Hippocampal formation (tissue), 2 donors: ENCODE data around the gene COX7A2.

Experiments
- DNase-seq, 2 donors: peaks; one replicate each; lab custom pipeline; 2025; lab: John Stamatoyannopoulos, UW

The COX7A2 gene

GRCh38 chr6:75220357-75220756 is 23.2 kb downstream of the COX7A2 start:
- DNase-seq, result no peak

GRCh38 chr6:75219263-75219662 is 24.3 kb downstream of the COX7A2 start:
- no peak for DNase-seq

GRCh38 chr6:75217193-75217592 is 26.4 kb downstream of the COX7A2 start:
- DNase-seq, result no peak

GRCh38 chr6:75215291-75215690 is 28.3 kb downstream of the COX7A2 start:
- DNase-seq, result no peak

- no peak for DNase-seq
Observed at GRCh38 chr6:75213732-75214131, 29.9 kb downstream of the COX7A2 start.

- peak in 1 of 2 donors; percentile 19 for DNase-seq
Observed at GRCh38 chr6:75213112-75213511, 30.5 kb downstream of the COX7A2 start.

GRCh38 chr6:75211920-75212590 is 31.5 kb downstream of the COX7A2 start:
- no peak for DNase-seq

- peak; percentile 15 to 75 for DNase-seq
Observed at GRCh38 chr6:75210885-75211739, 32.5 kb downstream of the COX7A2 start.

GRCh38 chr6:75209184-75209723 is 34.3 kb downstream of the COX7A2 start:
- no peak for DNase-seq

GRCh38 chr6:75208298-75209183 is 35.1 kb downstream of the COX7A2 start:
- DNase-seq, result peak; percentile 70 to 71

- DNase-seq, result no peak
Observed at GRCh38 chr6:75206576-75207342, 36.8 kb downstream of the COX7A2 start.

GRCh38 chr6:75205776-75206575 is 37.6 kb downstream of the COX7A2 start, which contains the start of gene COL12A1:
Gene COL12A1, minus strand, starts transcription at chr6:75206053. Its CDS starts 3,261 bp downstream, at chr6:75202792.
- no peak for DNase-seq

GRCh38 chr6:75204959-75205775 is 38.4 kb downstream of the COX7A2 start:
- DNase-seq, result no peak

- peak; percentile 33 to 34 for DNase-seq
Observed at GRCh38 chr6:75204217-75204958, 39.2 kb downstream of the COX7A2 start.

- no peak for DNase-seq
Observed at GRCh38 chr6:75203721-75204120, 39.9 kb downstream of the COX7A2 start.

- DNase-seq, result no peak
Observed at GRCh38 chr6:75202676-75203131, 40.9 kb downstream of the COX7A2 start.

GRCh38 chr6:75201901-75202672 is 41.5 kb downstream of the COX7A2 start:
- no peak for DNase-seq

GRCh38 chr6:75201021-75201420 is 42.6 kb downstream of the COX7A2 start:
- DNase-seq, result no peak
